ENCODE measurements around the gene PHACTR1. TPM values are rescaled to one million over a fixed set of nuclear protein-coding genes. Genes with fewer than 3 reads are reported as not detected.

The PHACTR1 gene
- polyA plus RNA-seq, 1 experiment = not detected

GRCh38 chr6:13032566-13032965 is 316.0 kb downstream of the PHACTR1 start:
- POLR2A ChIA-PET = no interaction called here
- no peak overlapping the region for H3K4me3 ChIP-seq (ENCODE audit: low read depth, low read length)
- H3K27me3 ChIP-seq (ENCODE audit: control insufficient read depth, insufficient read depth, low read length) = no peaks in the 10 kb centered on the region
- no peaks in the 10 kb centered on the region for H3K9me3 ChIP-seq (ENCODE audit: control insufficient read depth, insufficient read depth, low read length)
- no peak for TF ChIP-seq CTCF (IDR thresholded peaks at IDR 0.05; ENCODE audit: low read depth, low read length)
- DNase-seq (ENCODE audit: low read depth, low spot score) = no peak
- H3K27ac ChIP-seq (ENCODE audit: low read depth, low read length) = no peak overlapping the region
- CTCF ChIA-PET = no interaction called here

- no peak for DNase-seq (ENCODE audit: low read depth, low spot score)
- Histone ChIP-seq H3K27ac (ENCODE audit: low read depth, low read length) (no peak overlapping the region), H3K4me3 (ENCODE audit: low read depth, low read length) (no peak overlapping the region), H3K9me3 (ENCODE audit: control insufficient read depth, insufficient read depth, low read length) (no peaks in the 10 kb centered on the region), H3K27me3 (ENCODE audit: control insufficient read depth, insufficient read depth, low read length) (no peaks in the 10 kb centered on the region)
- no peak for TF ChIP-seq CTCF (IDR thresholded peaks at IDR 0.05; ENCODE audit: low read depth, low read length)
- POLR2A ChIA-PET = no interaction called here
- CTCF ChIA-PET = no interaction called here
Measured at GRCh38 chr6:13033145-13033544, 316.6 kb downstream of the PHACTR1 start.

GRCh38 chr6:13034316-13034715 is 317.7 kb downstream of the PHACTR1 start:
- CTCF ChIA-PET = no interaction called here

GRCh38 chr6:13035606-13036005 is 319.0 kb downstream of the PHACTR1 start:
- no peak for DNase-seq (ENCODE audit: low read depth, low spot score)
- Histone ChIP-seq H3K4me3 (ENCODE audit: low read depth, low read length) (no peak overlapping the region), H3K27me3 (ENCODE audit: control insufficient read depth, insufficient read depth, low read length) (no peaks in the 10 kb centered on the region), H3K27ac (ENCODE audit: low read depth, low read length) (no peak overlapping the region), H3K9me3 (ENCODE audit: control insufficient read depth, insufficient read depth, low read length) (no peaks in the 10 kb centered on the region)
- TF ChIP-seq CTCF (IDR thresholded peaks at IDR 0.05; ENCODE audit: low read depth, low read length) = no peak
- ChIA-PET POLR2A (no interaction called here), CTCF (no interaction called here)

More at GRCh38 chr6:13034316-13034715, 317.7 kb downstream of the PHACTR1 start:
- POLR2A ChIA-PET = no interaction called here
- no peaks in the 10 kb centered on the region for H3K27me3 ChIP-seq (ENCODE audit: control insufficient read depth, insufficient read depth, low read length)
- no peaks in the 10 kb centered on the region for H3K9me3 ChIP-seq (ENCODE audit: control insufficient read depth, insufficient read depth, low read length)
- no peak for DNase-seq (ENCODE audit: low read depth, low spot score)
- no peak overlapping the region for H3K4me3 ChIP-seq (ENCODE audit: low read depth, low read length)
- no peak overlapping the region for H3K27ac ChIP-seq (ENCODE audit: low read depth, low read length)
- no peak for TF ChIP-seq CTCF (IDR thresholded peaks at IDR 0.05; ENCODE audit: low read depth, low read length)

GRCh38 chr6:13038315-13038714 is 321.7 kb downstream of the PHACTR1 start:
- CTCF ChIA-PET = no interaction called here
- no peak for TF ChIP-seq CTCF (IDR thresholded peaks at IDR 0.05; ENCODE audit: low read depth, low read length)
- H3K9me3 ChIP-seq (ENCODE audit: control insufficient read depth, insufficient read depth, low read length) = no peaks in the 10 kb centered on the region

More at GRCh38 chr6:13038315-13038714, 321.7 kb downstream of the PHACTR1 start:
- Histone ChIP-seq H3K27me3 (ENCODE audit: control insufficient read depth, insufficient read depth, low read length) (no peaks in the 10 kb centered on the region), H3K4me3 (ENCODE audit: low read depth, low read length) (no peak overlapping the region), H3K27ac (ENCODE audit: low read depth, low read length) (no peak overlapping the region)
- DNase-seq (ENCODE audit: low read depth, low spot score) = no peak
- POLR2A ChIA-PET = no interaction called here
